K562 (cell line): ENCODE results near the gene CCDC106. TPM values are rescaled to one million over a fixed set of nuclear protein-coding genes. Genes with fewer than 3 reads are reported as not detected.

Source experiments
- ATAC-seq: fragments of 200-7000 bp; cut with Tn5 transposase; 3 replicates; pipeline ENCODE4 v1.9.1; 2020; ENCODE audit warnings: moderate library complexity
- BruUV-seq: library from RNA; stranded (reverse); fragments of 400-500 nt; replicated peaks from 2 replicates; lab custom pipeline; 2021; lab: Mats Ljungman, UMichigan
- CTCF ChIA-PET: fragments of 300-600 bp; formaldehyde crosslinking; extraction: SDS; loops from one replicate; lab custom pipeline; 2021; ENCODE audit warnings: low intra/inter-chr PET ratio; lab: Yijun Ruan, JAX
- POLR2A ChIA-PET: fragments of 300-600, 350-650 bp; sonication (Branson Sonifier 250); formaldehyde crosslinking; extraction: SDS; loops from one replicate; lab custom pipeline; 2021; ENCODE audit warnings: antibody characterized with exemption, inconsistent platforms; lab: Yijun Ruan, JAX
- DNase-seq, 4 experiments: peaks; one replicate each; pipeline versions ENCODE4 v3.0.0 to v3.0.0-alpha.2; 2011 to 2018; ENCODE audit warnings: low spot score in 3 of 4, mixed read lengths in 3 of 4; ENCODE audit errors: extremely low read depth in 1 of 4
- FAIRE-seq: peaks from 2 replicates; lab custom pipeline; 2011; peaks lifted over from hg19 to GRCh38; lab: Jason Lieb, UNC
- H2AFZ ChIP-seq: 2 replicates; pipeline ENCODE4 v1.6.0; 2011; ENCODE audit warnings: low read depth, low read length, control low read depth, inconsistent platforms
- H3K27ac ChIP-seq: fragments of 200-600 bp; 3 replicates; pipeline ENCODE4 v1.8.0; 2011; ENCODE audit warnings: low read depth, mild to moderate bottlenecking, control low read depth, inconsistent platforms, low read length, moderate library complexity, mixed read lengths; ENCODE audit errors: extremely low read depth
- H3K27me3 ChIP-seq, 2 experiments: fragments of 300-600 bp in 1 of 2; 2 replicates in 1 of 2; 3 replicates in 1 of 2; pipeline versions ENCODE4 v1.6.0 to v1.8.0; 2011; ENCODE audit warnings: inconsistent platforms in 2 of 2, low read length in 2 of 2, mild to moderate bottlenecking in 1 of 2, mixed read lengths in 1 of 2, moderate library complexity in 1 of 2; ENCODE audit not compliant: control insufficient read depth in 2 of 2, insufficient read depth in 2 of 2
- H3K36me3 ChIP-seq: fragments of 300-600 bp; 3 replicates; pipeline ENCODE4 v1.8.0; 2011; ENCODE audit warnings: mild to moderate bottlenecking, low read length, inconsistent platforms; ENCODE audit not compliant: control insufficient read depth, insufficient read depth
- H3K4me1 ChIP-seq, 2 experiments: fragments of 200-600 bp in 1 of 2; replicated peaks in 1 of 2; 2 replicates in 1 of 2; 3 replicates in 1 of 2; pipeline versions ENCODE4 v1.5.1 to v1.8.0; 2011; ENCODE audit warnings: inconsistent platforms in 2 of 2, low read length in 2 of 2, mild to moderate bottlenecking in 1 of 2, mixed read lengths in 1 of 2, moderate library complexity in 1 of 2; ENCODE audit not compliant: control insufficient read depth in 2 of 2, insufficient read depth in 2 of 2
- H3K4me2 ChIP-seq: 2 replicates; pipeline ENCODE4 v1.6.1; 2011; ENCODE audit warnings: low read length, control low read depth, inconsistent platforms, mixed read lengths; ENCODE audit not compliant: insufficient read depth
- H3K4me3 ChIP-seq: fragments of 200-600 bp; sonication (generic), shearing (Covaris generic); 2 replicates; pipeline ENCODE4 v1.5.1; 2016; ENCODE audit warnings: control low read depth, inconsistent platforms
- H3K79me2 ChIP-seq: fragments of 200-600 bp; 3 replicates; pipeline ENCODE4 v1.8.0; 2011; ENCODE audit warnings: low read length, inconsistent platforms; ENCODE audit not compliant: control insufficient read depth, insufficient read depth
- H3K9ac ChIP-seq, 2 experiments: 2 replicates each; pipeline versions ENCODE4 v1.6.0 to v1.6.1; 2011; ENCODE audit warnings: low read depth in 2 of 2, low read length in 2 of 2, control low read depth in 1 of 2, inconsistent platforms in 1 of 2, mild to moderate bottlenecking in 1 of 2, mixed read lengths in 1 of 2; ENCODE audit not compliant: insufficient read depth in 1 of 2
- H3K9me1 ChIP-seq: one replicate; pipeline ENCODE4 v1.6.0; 2011; ENCODE audit warnings: inconsistent platforms, mild to moderate bottlenecking, low read length, moderate library complexity; ENCODE audit not compliant: control insufficient read depth, insufficient read depth
- H3K9me3 ChIP-seq: replicated peaks from 2 replicates; pipeline ENCODE4 v1.5.1; 2011; ENCODE audit warnings: low read depth, low read length, inconsistent platforms; ENCODE audit not compliant: control insufficient read depth, insufficient read depth
- H4K20me1 ChIP-seq: replicated peaks from 2 replicates; pipeline ENCODE4 v1.6.1; 2011; ENCODE audit warnings: low read length, inconsistent platforms, mixed read lengths; ENCODE audit not compliant: control insufficient read depth, insufficient read depth
- BCOR ChIP-seq: fragments of 450-650 bp; IDR thresholded peaks from 2 replicates; pipeline ENCODE4 v1.6.1; 2016
- CCNT2 ChIP-seq: IDR thresholded peaks from 2 replicates; pipeline ENCODE4 v1.6.1; 2011; ENCODE audit warnings: borderline replicate concordance, low read depth, mild to moderate bottlenecking, moderate library complexity, mixed read lengths, low read length; ENCODE audit not compliant: insufficient read length; ENCODE audit errors: extremely low read depth
- FOXK2 ChIP-seq, 2 experiments: fragments of 450-650 bp; IDR thresholded peaks in 1 of 2; conservative IDR thresholded peaks in 1 of 2; 2 replicates each; pipeline ENCODE4 v1.6.1; 2016; ENCODE audit warnings: low read depth in 2 of 2, mild to moderate bottlenecking in 1 of 2
- MEF2A ChIP-seq: IDR thresholded peaks from 2 replicates; pipeline ENCODE4 v1.6.1; 2011; ENCODE audit warnings: low read depth, mild to moderate bottlenecking, low read length, moderate library complexity; ENCODE audit not compliant: control insufficient read depth
- MIER1 ChIP-seq: fragments of 450-650 bp; IDR thresholded peaks from 2 replicates; pipeline ENCODE4 v1.6.1; 2016; ENCODE audit warnings: antibody characterized with exemption, mild to moderate bottlenecking, low read depth
- MTA1 ChIP-seq: fragments of 450-650 bp; IDR thresholded peaks from 2 replicates; pipeline ENCODE4 v1.6.1; 2017; ENCODE audit warnings: borderline replicate concordance
- NONO ChIP-seq, 2 experiments: fragments of 200-400 bp in 1 of 2; fragments of 450-650 bp in 1 of 2; formaldehyde crosslinking in 1 of 2; IDR thresholded peaks; 2 replicates each; pipeline ENCODE4 v1.6.1; 2017; ENCODE audit warnings: low read depth in 2 of 2, mild to moderate bottlenecking in 2 of 2, moderate library complexity in 2 of 2, low read length in 1 of 2
- POLR2G ChIP-seq: fragments of 200-400 bp; formaldehyde crosslinking; IDR thresholded peaks from 2 replicates; pipeline ENCODE4 v1.6.1; 2017; ENCODE audit warnings: low read depth, mild to moderate bottlenecking, antibody characterized with exemption, low read length, moderate library complexity
- ZNF408 ChIP-seq: fragments of 250-450 bp; sonication (Bioruptor Pico); IDR thresholded peaks from 2 replicates; pipeline ENCODE4 v1.4.0; 2020; ENCODE audit warnings: low read depth, mild to moderate bottlenecking, moderate library complexity
- WGBS: fragments of 100-300 bp; shearing (Covaris generic); methylation state at CpG from one replicate; pipeline ENCODE4 v1.1.6; 2016; ENCODE audit warnings: low coverage, mixed read lengths; ENCODE audit not compliant: insufficient coverage; ENCODE audit errors: missing lambda C conversion rate; 5-methylcytosine and 5-hydroxymethylcytosine counted together
- in situ Hi-C: fragments of 300-500 bp; cut with MboI; formaldehyde crosslinking; loops from 4 replicates; pipeline ENCODE4 v1.15.0; 2018; ENCODE audit warnings: inconsistent platforms, mixed read lengths
- intact Hi-C: fragments of 100-400 bp; cut with micrococcal nuclease; formaldehyde crosslinking; loops from 2 replicates; pipeline ENCODE4 v1.14.2; 2022
- polyA plus RNA-seq, 8 experiments: library from polyadenylated mRNA; depleted of rRNA in 4 of 8; stranded (reverse) in 5 of 8; unstranded in 3 of 8; fragments of >200 nt; fragmentation: Nextera tagmentation in 2 of 8; fragmentation: Illumina TruSeq in 1 of 8; extraction: Ambion mirVana in 2 of 8; extraction: Trizol in 1 of 8; gene quantifications; 2 replicates each; pipeline versions ENCODE4 v1.2.1 to v1.2.3, GENCODE V29; 2011 to 2014; ENCODE audit warnings: inconsistent platforms in 1 of 8, missing spikeins in 1 of 8
- total RNA-seq, 7 experiments: library from RNA; depleted of rRNA in 6 of 7; stranded (reverse); fragments of >200 nt in 6 of 7; fragmentation: Illumina TruSeq in 2 of 7; extraction: Trizol in 2 of 7; gene quantifications; 2 replicates each; pipeline versions ENCODE4 v1.2.1 to v1.2.3, GENCODE V29; 2011 to 2021; ENCODE audit warnings: low replicate concordance in 1 of 7
- TF ChIP-seq, protein P1 (sequence below): fragments of 450-650 bp; IDR thresholded peaks from 2 replicates; pipeline ENCODE4 v1.6.1; 2016; ENCODE audit warnings: mild to moderate bottlenecking, moderate library complexity

CCDC106 gene
- total and polyA plus RNA-seq, 9 of the 15 experiments (the other 6 are each of a cell fraction or from before 2014, with no cell fraction given), result 0.10 to 27.5 (median 15.0) TPM; not detected in 1

DNA sequence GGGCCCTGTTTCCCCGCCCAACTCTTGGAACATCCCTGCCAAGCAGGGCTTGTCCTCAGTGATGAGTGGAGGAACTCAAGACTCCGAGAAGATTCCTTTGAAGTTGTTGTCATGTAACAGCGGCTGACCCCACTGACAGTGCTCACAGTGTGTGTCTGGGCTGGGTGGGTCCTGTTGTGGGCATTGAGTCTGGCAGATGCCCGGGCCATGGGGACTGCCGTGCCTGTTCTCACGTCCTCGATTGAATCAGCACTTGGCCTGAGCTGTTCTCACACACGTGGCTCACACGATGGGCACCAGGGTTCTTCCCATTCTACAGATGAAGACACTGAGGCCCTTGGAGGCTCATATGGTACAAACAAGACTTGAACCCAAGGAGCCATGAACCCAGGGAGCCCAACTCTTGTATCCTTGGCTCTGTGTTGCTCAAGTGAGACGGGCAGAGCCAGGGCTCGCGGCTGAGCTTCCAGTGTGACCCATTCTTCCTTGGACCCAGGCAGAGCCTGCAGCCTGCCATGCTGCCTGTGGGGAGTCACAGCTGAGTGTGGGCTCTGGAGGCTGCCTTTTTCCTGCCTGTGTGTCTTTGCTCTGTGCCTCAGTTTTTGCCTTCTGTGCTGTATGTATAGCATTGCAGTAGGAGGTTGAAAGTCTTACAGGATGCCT is 18.5 kb downstream of the CCDC106 start:
- Histone ChIP-seq H3K9me1 (peaks cover 9% of the 10 kb centered on the region), H3K4me3 (no peak overlapping the region), H3K9me3 (no peaks in the 10 kb centered on the region), H3K4me1 (peaks cover 2 to 24% of the 10 kb centered on the region in 2 experiments; a peak in 4 of 5 replicates), H4K20me1 (peaks cover 62% of the 10 kb centered on the region), H3K9ac (no peak overlapping the region), H3K27ac (no peak overlapping the region), H3K79me2 (peaks cover 85% of the 10 kb centered on the region), H3K4me2 (no peak overlapping the region), H3K27me3 (no peaks in the 10 kb centered on the region), H2AFZ (no peak overlapping the region), H3K36me3 (peaks cover 98% of the 10 kb centered on the region)
- ATAC-seq (no peak), FAIRE-seq (no peak), DNase-seq (no peak)
- ChIA-PET CTCF (no interaction called here), POLR2A (interaction anchor here (1.0 to 3.3 kb wide), 4 partner anchors 9 to 36 kb away, joined by 3 to 21 read pairs (median 8); partner anchors contain the start of gene U2AF2)
- intact Hi-C loops, result no loop called here
- 97% methylated on average over 12 of the region's 12 CpGs for WGBS
- in situ Hi-C loops, result no loop called here
- BruUV-seq, result no TSS peak
- no peak for TF ChIP-seq ZNF408 (CRISPR knock-in tag)
- TF ChIP-seq MIER1, result no peak
- TF ChIP-seq NONO (IDR thresholded peaks at IDR 0.05; ENCODE audit: low read depth in 2 of 2, low read length in 1 of 2), result no peak
- peak; percentile 29; the same call in 1 of the 2 replicates for TF ChIP-seq BCOR
- TF ChIP-seq FOXK2 (conservative IDR thresholded peaks at IDR 0.05 in 1 of 2, IDR thresholded peaks at IDR 0.05 in 1 of 2; ENCODE audit: low read depth in 2 of 2), result no peak
- TF ChIP-seq CCNT2, result no peak
- TF ChIP-seq, protein P1, sequence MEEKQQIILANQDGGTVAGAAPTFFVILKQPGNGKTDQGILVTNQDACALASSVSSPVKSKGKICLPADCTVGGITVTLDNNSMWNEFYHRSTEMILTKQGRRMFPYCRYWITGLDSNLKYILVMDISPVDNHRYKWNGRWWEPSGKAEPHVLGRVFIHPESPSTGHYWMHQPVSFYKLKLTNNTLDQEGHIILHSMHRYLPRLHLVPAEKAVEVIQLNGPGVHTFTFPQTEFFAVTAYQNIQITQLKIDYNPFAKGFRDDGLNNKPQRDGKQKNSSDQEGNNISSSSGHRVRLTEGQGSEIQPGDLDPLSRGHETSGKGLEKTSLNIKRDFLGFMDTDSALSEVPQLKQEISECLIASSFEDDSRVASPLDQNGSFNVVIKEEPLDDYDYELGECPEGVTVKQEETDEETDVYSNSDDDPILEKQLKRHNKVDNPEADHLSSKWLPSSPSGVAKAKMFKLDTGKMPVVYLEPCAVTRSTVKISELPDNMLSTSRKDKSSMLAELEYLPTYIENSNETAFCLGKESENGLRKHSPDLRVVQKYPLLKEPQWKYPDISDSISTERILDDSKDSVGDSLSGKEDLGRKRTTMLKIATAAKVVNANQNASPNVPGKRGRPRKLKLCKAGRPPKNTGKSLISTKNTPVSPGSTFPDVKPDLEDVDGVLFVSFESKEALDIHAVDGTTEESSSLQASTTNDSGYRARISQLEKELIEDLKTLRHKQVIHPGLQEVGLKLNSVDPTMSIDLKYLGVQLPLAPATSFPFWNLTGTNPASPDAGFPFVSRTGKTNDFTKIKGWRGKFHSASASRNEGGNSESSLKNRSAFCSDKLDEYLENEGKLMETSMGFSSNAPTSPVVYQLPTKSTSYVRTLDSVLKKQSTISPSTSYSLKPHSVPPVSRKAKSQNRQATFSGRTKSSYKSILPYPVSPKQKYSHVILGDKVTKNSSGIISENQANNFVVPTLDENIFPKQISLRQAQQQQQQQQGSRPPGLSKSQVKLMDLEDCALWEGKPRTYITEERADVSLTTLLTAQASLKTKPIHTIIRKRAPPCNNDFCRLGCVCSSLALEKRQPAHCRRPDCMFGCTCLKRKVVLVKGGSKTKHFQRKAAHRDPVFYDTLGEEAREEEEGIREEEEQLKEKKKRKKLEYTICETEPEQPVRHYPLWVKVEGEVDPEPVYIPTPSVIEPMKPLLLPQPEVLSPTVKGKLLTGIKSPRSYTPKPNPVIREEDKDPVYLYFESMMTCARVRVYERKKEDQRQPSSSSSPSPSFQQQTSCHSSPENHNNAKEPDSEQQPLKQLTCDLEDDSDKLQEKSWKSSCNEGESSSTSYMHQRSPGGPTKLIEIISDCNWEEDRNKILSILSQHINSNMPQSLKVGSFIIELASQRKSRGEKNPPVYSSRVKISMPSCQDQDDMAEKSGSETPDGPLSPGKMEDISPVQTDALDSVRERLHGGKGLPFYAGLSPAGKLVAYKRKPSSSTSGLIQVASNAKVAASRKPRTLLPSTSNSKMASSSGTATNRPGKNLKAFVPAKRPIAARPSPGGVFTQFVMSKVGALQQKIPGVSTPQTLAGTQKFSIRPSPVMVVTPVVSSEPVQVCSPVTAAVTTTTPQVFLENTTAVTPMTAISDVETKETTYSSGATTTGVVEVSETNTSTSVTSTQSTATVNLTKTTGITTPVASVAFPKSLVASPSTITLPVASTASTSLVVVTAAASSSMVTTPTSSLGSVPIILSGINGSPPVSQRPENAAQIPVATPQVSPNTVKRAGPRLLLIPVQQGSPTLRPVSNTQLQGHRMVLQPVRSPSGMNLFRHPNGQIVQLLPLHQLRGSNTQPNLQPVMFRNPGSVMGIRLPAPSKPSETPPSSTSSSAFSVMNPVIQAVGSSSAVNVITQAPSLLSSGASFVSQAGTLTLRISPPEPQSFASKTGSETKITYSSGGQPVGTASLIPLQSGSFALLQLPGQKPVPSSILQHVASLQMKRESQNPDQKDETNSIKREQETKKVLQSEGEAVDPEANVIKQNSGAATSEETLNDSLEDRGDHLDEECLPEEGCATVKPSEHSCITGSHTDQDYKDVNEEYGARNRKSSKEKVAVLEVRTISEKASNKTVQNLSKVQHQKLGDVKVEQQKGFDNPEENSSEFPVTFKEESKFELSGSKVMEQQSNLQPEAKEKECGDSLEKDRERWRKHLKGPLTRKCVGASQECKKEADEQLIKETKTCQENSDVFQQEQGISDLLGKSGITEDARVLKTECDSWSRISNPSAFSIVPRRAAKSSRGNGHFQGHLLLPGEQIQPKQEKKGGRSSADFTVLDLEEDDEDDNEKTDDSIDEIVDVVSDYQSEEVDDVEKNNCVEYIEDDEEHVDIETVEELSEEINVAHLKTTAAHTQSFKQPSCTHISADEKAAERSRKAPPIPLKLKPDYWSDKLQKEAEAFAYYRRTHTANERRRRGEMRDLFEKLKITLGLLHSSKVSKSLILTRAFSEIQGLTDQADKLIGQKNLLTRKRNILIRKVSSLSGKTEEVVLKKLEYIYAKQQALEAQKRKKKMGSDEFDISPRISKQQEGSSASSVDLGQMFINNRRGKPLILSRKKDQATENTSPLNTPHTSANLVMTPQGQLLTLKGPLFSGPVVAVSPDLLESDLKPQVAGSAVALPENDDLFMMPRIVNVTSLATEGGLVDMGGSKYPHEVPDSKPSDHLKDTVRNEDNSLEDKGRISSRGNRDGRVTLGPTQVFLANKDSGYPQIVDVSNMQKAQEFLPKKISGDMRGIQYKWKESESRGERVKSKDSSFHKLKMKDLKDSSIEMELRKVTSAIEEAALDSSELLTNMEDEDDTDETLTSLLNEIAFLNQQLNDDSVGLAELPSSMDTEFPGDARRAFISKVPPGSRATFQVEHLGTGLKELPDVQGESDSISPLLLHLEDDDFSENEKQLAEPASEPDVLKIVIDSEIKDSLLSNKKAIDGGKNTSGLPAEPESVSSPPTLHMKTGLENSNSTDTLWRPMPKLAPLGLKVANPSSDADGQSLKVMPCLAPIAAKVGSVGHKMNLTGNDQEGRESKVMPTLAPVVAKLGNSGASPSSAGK, result no peak
- TF ChIP-seq POLR2G, result 0 out of 2 replicates have a peak, but pooled peaks have one; percentile 25
- no peak for TF ChIP-seq MEF2A
- TF ChIP-seq MTA1, result no peak
